ENCODE measurements around the gene ANGEL1. TPM values are rescaled to one million over a fixed set of nuclear protein-coding genes. Genes with fewer than 3 reads are reported as not detected.

ANGEL1 gene
- total RNA-seq, 1 donor from 2014 or later: 14.8 TPM

GRCh38 chr14:76762411-76763095 is 50.1 kb downstream of the ANGEL1 start:
- peaks cover 25% of the 10 kb centered on the region for H3K4me1 Mint-ChIP-seq (ENCODE audit: low read depth)
- no peaks in the 10 kb centered on the region for H3K36me3 Mint-ChIP-seq (ENCODE audit: low read depth)
- intact Hi-C loops (cut with micrococcal nuclease): loop anchor here (5.0 to 10.0 kb wide), 2 partner anchors 192 to 610 kb away; partner anchors contain the start of gene GPATCH2L
- DNase-seq (ENCODE audit: low spot score): no peak
- no peak overlapping the region for H3K27ac Mint-ChIP-seq
- H3K27me3 Mint-ChIP-seq (ENCODE audit: insufficient read depth): peaks cover 54% of the 10 kb centered on the region
- no peaks in the 10 kb centered on the region for H3K9me3 Mint-ChIP-seq
- peak overlapping the region; percentile 82 for H3K4me3 Mint-ChIP-seq

GRCh38 chr14:76761960-76762410 is 50.7 kb downstream of the ANGEL1 start:
- Mint-ChIP-seq H3K27me3 (ENCODE audit: insufficient read depth) (peaks cover 54% of the 10 kb centered on the region), H3K4me3 (peak overlapping the region; percentile 82), H3K36me3 (ENCODE audit: low read depth) (no peaks in the 10 kb centered on the region), H3K4me1 (ENCODE audit: low read depth) (peaks cover 24% of the 10 kb centered on the region), H3K9me3 (no peaks in the 10 kb centered on the region), H3K27ac (no peak overlapping the region)
- no peak for DNase-seq (ENCODE audit: low spot score)
- intact Hi-C loops (cut with micrococcal nuclease): loop anchor here (1.0 to 10.0 kb wide), 3 partner anchors 50 to 610 kb away; partner anchors contain the start of genes ANGEL1 and GPATCH2L

- peaks cover 24% of the 10 kb centered on the region for H3K4me1 Mint-ChIP-seq (ENCODE audit: low read depth)
- no peak within 1 kb of the TSS for H3K27ac Mint-ChIP-seq
- intact Hi-C loops (cut with micrococcal nuclease): loop anchor here (1.0 to 10.0 kb wide), 3 partner anchors 51 to 609 kb away; partner anchors contain the start of genes ANGEL1 and GPATCH2L
Observed at GRCh38 chr14:76761136-76761959, 51.3 kb downstream of the ANGEL1 start, which contains the start of gene VASH1. TSS of gene VASH1 (plus strand) at chr14:76761468. CDS start at chr14:76762822, 1,354 bp downstream.

GRCh38 chr14:76760331-76761135 is 52.1 kb downstream of the ANGEL1 start:
- DNase-seq (ENCODE audit: low spot score): no peak
- intact Hi-C loops (cut with micrococcal nuclease): loop anchor here (1.0 to 10.0 kb wide), 3 partner anchors 52 to 608 kb away; partner anchors contain the start of genes ANGEL1 and GPATCH2L
- Mint-ChIP-seq H3K4me3 (peak overlapping the region; percentile 76), H3K36me3 (ENCODE audit: low read depth) (no peaks in the 10 kb centered on the region), H3K27ac (no peak overlapping the region), H3K9me3 (no peaks in the 10 kb centered on the region), H3K4me1 (ENCODE audit: low read depth) (peaks cover 24% of the 10 kb centered on the region), H3K27me3 (ENCODE audit: insufficient read depth) (peaks cover 62% of the 10 kb centered on the region)

More at GRCh38 chr14:76761136-76761959, 51.3 kb downstream of the ANGEL1 start, which contains the start of gene VASH1:
- peaks cover 59% of the 10 kb centered on the region for H3K27me3 Mint-ChIP-seq (ENCODE audit: insufficient read depth)
- no peaks in the 10 kb centered on the region for H3K36me3 Mint-ChIP-seq (ENCODE audit: low read depth)
- peak within 1 kb of the TSS; percentile 82 for H3K4me3 Mint-ChIP-seq
- DNase-seq (ENCODE audit: low spot score): peak; percentile 56
- H3K9me3 Mint-ChIP-seq: no peaks in the 10 kb centered on the region

- Mint-ChIP-seq H3K4me3 (no peak overlapping the region), H3K4me1 (ENCODE audit: low read depth) (peaks cover 24% of the 10 kb centered on the region), H3K27ac (no peak overlapping the region), H3K27me3 (ENCODE audit: insufficient read depth) (peaks cover 55% of the 10 kb centered on the region), H3K9me3 (no peaks in the 10 kb centered on the region), H3K36me3 (ENCODE audit: low read depth) (no peaks in the 10 kb centered on the region)
- DNase-seq (ENCODE audit: low spot score): no peak
- intact Hi-C loops (cut with micrococcal nuclease): no loop called here
Observed at GRCh38 chr14:76759589-76759988, 53.1 kb downstream of the ANGEL1 start.

- no peak overlapping the region for H3K27ac Mint-ChIP-seq
- DNase-seq (ENCODE audit: low spot score): no peak
- no peaks in the 10 kb centered on the region for H3K9me3 Mint-ChIP-seq
- intact Hi-C loops (cut with micrococcal nuclease): no loop called here
- no peak overlapping the region for H3K4me3 Mint-ChIP-seq
- peaks cover 36% of the 10 kb centered on the region for H3K27me3 Mint-ChIP-seq (ENCODE audit: insufficient read depth)
- no peaks in the 10 kb centered on the region for H3K36me3 Mint-ChIP-seq (ENCODE audit: low read depth)
- H3K4me1 Mint-ChIP-seq (ENCODE audit: low read depth): peaks cover 4% of the 10 kb centered on the region
Observed at GRCh38 chr14:76756371-76756750, 56.3 kb downstream of the ANGEL1 start.

GRCh38 chr14:76755610-76756370 is 56.9 kb downstream of the ANGEL1 start:
- H3K27me3 Mint-ChIP-seq (ENCODE audit: insufficient read depth): peaks cover 35% of the 10 kb centered on the region
- no peak for DNase-seq (ENCODE audit: low spot score)
- no peaks in the 10 kb centered on the region for H3K36me3 Mint-ChIP-seq (ENCODE audit: low read depth)
- no peak overlapping the region for H3K27ac Mint-ChIP-seq
- peaks cover 2% of the 10 kb centered on the region for H3K4me1 Mint-ChIP-seq (ENCODE audit: low read depth)
- no peaks in the 10 kb centered on the region for H3K9me3 Mint-ChIP-seq
- intact Hi-C loops (cut with micrococcal nuclease): no loop called here
- no peak overlapping the region for H3K4me3 Mint-ChIP-seq

GRCh38 chr14:76754586-76754985 is 58.1 kb downstream of the ANGEL1 start:
- Mint-ChIP-seq H3K27me3 (ENCODE audit: insufficient read depth) (peaks cover 24% of the 10 kb centered on the region), H3K4me1 (ENCODE audit: low read depth) (no peaks in the 10 kb centered on the region), H3K9me3 (no peaks in the 10 kb centered on the region), H3K27ac (no peak overlapping the region), H3K36me3 (ENCODE audit: low read depth) (no peaks in the 10 kb centered on the region), H3K4me3 (no peak overlapping the region)
- intact Hi-C loops (cut with micrococcal nuclease): no loop called here
- DNase-seq (ENCODE audit: low spot score): no peak

GRCh38 chr14:76753541-76754198 is 59.0 kb downstream of the ANGEL1 start:
- H3K9me3 Mint-ChIP-seq: no peaks in the 10 kb centered on the region
- H3K4me1 Mint-ChIP-seq (ENCODE audit: low read depth): no peaks in the 10 kb centered on the region
- no peak overlapping the region for H3K27ac Mint-ChIP-seq
- no peak for DNase-seq (ENCODE audit: low spot score)
- intact Hi-C loops (cut with micrococcal nuclease): no loop called here
- H3K4me3 Mint-ChIP-seq: no peak overlapping the region
- no peaks in the 10 kb centered on the region for H3K36me3 Mint-ChIP-seq (ENCODE audit: low read depth)
- peaks cover 15% of the 10 kb centered on the region for H3K27me3 Mint-ChIP-seq (ENCODE audit: insufficient read depth)

- DNase-seq (ENCODE audit: low spot score): no peak
- no peaks in the 10 kb centered on the region for H3K4me1 Mint-ChIP-seq (ENCODE audit: low read depth)
- no peaks in the 10 kb centered on the region for H3K36me3 Mint-ChIP-seq (ENCODE audit: low read depth)
- H3K4me3 Mint-ChIP-seq: no peak overlapping the region
- no peaks in the 10 kb centered on the region for H3K9me3 Mint-ChIP-seq
- intact Hi-C loops (cut with micrococcal nuclease): no loop called here
- no peak overlapping the region for H3K27ac Mint-ChIP-seq
- H3K27me3 Mint-ChIP-seq (ENCODE audit: insufficient read depth): peaks cover 13% of the 10 kb centered on the region
Observed at GRCh38 chr14:76752744-76753143, 59.9 kb downstream of the ANGEL1 start.

- H3K27me3 Mint-ChIP-seq (ENCODE audit: insufficient read depth): peaks cover 20% of the 10 kb centered on the region
- H3K9me3 Mint-ChIP-seq: peaks cover 28% of the 10 kb centered on the region
- no peak overlapping the region for H3K4me3 Mint-ChIP-seq
- intact Hi-C loops (cut with micrococcal nuclease): no loop called here
- H3K4me1 Mint-ChIP-seq (ENCODE audit: low read depth): no peaks in the 10 kb centered on the region
- no peak for DNase-seq (ENCODE audit: low spot score)
- H3K27ac Mint-ChIP-seq: no peak overlapping the region
- H3K36me3 Mint-ChIP-seq (ENCODE audit: low read depth): peaks cover 2% of the 10 kb centered on the region
Observed at GRCh38 chr14:76742966-76743365, 69.7 kb downstream of the ANGEL1 start.

All from activated T-helper 1 cell treated with anti-CD3 and anti-CD28 coated beads, Interleukin-12 subunit alpha, Interleukin-12 subunit beta, Interleukin-2, Interleukin-4 antibody, amounts not matched to agents 30 ng/mL and 10 ng/mL and 1 ng/mL, durations not matched to agents 14 hours and 24 hours and 36 hours (primary cell).